ENCODE measurements around the gene CNOT6.
"Not testable (repeated sequence)": the region's sequence is repeated elsewhere in the genome, so short reads cannot be mapped to it uniquely, and the experiment has no call there.

CNOT6 gene

DNA sequence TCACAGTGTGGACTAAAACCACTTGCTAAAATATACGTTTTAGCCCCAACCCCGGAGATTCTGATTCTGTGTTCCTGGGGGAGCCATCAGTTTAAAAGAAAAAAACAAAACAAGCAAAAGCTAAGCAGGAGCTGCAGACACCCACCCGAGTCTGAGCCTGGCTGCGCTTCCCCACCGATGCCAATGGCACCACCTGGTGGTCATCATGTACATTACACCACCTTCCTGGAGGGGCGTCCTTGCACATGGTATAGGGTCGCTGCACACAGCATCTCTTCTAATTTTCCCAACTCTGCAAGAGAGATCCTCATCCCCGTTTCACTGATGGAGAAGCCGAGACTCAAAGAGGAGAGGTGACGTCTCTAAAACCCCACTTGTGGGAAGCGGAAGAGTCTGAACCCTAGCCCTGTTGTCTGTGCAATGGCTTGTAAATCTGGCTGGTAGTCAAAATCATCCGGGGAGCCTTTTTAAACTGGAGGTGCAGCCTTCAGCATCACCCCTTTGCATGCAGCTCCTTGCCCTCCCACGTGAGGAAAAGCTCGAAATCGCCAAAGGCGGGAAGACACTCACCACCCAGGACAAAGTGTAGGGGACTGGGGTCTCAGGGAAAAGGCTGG lies 23.1 kb upstream of the CNOT6 start:
- peak; percentile 80 for DNase-seq (ENCODE audit: low read depth, low spot score)

GRCh38 chr5:180471866-180472265 lies 22.3 kb upstream of the CNOT6 start:
- DNase-seq (ENCODE audit: low read depth, low spot score), result no peak

GRCh38 chr5:180472269-180472668 lies 21.9 kb upstream of the CNOT6 start:
- no peak for DNase-seq (ENCODE audit: low read depth, low spot score)

DNA sequence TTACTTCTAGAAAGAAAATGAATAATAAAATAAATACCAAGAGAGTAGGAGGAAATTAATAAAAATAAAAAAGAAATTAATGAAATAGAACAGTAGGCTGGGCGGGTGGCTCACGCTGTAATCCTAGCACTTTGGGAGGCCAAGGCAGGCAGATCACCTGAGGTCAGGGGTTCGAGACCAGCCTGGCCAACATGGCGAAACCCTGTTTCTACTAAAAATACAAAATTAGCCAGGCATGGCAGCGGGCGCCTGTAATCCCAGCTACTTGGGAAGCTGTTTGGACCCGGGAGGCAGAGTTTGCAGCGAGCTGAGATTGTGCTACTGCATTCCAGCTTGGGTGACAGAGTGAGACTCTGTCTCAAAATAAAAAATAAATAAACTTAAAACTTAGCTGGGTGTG lies 20.8 kb upstream of the CNOT6 start:
- not testable (repeated sequence) for DNase-seq (ENCODE audit: low read depth, low spot score)

- DNase-seq (ENCODE audit: low read depth, low spot score), result no peak
Observed at GRCh38 chr5:180474569-180474968, 19.6 kb upstream of the CNOT6 start.

DNA sequence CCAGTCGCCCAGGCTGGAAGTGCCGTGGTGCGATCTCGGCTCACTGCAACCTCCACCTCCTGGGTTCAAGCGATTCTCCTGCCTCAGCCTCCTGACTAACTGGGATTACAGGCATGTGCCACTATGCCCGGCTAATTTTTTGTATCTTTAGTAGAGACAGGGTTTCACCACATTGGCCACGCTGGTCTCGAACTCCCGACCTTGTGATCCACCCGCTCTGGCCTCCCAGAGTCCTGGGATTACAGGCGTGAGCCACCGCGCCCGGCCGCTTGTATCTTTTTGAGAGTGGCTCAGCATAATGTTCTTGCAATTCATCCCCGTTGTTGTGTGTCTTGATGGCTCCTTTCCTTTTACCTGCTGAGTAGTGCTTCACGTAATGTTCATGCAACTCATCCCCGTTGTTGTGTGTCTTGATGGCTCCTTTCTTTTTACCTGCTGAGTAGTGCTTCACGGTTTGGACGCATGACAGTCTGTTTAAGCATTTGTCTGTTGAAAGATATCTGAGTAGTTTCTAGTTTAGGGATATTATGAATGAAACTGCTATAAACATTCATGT lies 18.1 kb upstream of the CNOT6 start:
- DNase-seq (ENCODE audit: low read depth, low spot score), result not testable (repeated sequence)

DNA sequence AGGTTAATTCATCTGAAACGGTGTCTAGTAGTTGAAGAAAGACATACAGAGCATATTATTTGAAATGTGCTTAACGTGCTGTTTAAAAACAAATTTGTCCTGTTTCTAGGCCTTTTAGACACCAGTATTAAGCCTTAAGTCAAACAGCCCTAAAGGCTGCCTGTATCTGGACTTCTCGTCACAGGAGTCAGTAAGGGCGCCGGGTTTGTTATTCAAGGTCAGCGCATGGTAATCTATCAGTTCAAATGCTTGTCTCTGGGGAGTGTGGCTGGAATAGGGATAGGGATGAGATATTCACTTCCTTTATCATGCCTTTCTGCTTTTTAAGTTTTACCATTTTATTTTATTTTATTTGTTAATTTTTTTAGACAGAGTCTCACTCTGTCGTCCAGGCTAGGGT lies 9.4 kb upstream of the CNOT6 start:
- no peak for DNase-seq (ENCODE audit: low read depth, low spot score)

GRCh38 chr5:180486636-180487149 lies 7.5 kb upstream of the CNOT6 start:
- no peak for DNase-seq (ENCODE audit: low read depth, low spot score)

DNA sequence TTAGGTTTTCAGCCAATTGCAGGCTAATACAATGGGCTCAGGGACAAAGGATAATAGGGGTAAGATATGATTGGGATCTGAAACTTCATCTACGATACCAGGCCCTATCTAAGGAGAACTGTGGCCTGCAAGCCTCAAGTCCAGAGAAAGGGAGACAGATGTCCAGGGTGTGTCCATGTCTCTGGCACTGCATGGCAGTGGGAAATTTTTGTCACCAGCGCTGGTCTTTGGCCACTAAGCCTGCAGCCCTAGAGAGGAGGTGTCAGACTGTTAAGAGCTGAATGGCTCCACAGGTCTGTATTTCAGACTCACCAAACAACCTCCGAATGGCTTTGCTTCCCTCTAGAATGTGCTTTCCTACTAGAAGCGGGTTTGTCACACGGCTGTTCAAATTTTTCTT lies 6.6 kb upstream of the CNOT6 start:
- DNase-seq (ENCODE audit: low read depth, low spot score), result no peak

DNA sequence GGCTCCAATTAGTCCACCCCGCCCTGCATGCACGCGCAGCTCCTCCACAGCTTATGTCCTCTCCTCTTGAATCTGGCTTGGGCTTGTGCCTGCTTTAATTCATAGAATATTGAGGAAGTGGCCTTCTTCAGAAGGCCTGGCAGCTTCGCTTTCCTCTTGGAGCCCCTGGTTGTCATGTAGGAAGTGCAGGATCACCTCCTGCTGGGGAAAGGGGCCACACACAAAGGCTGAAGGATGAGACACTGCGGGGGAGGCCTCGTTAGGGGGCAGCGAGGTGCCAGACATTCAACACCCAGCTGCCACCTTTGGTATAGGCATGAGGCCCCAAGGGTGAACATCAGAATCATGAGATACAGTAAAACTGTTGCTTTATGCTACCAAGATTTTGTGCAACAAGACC lies 2.7 kb upstream of the CNOT6 start:
- no peak for DNase-seq (ENCODE audit: low read depth, low spot score)

GRCh38 chr5:180492226-180492903 lies 1.8 kb upstream of the CNOT6 start:
- DNase-seq (ENCODE audit: low read depth, low spot score), result no peak

DNA sequence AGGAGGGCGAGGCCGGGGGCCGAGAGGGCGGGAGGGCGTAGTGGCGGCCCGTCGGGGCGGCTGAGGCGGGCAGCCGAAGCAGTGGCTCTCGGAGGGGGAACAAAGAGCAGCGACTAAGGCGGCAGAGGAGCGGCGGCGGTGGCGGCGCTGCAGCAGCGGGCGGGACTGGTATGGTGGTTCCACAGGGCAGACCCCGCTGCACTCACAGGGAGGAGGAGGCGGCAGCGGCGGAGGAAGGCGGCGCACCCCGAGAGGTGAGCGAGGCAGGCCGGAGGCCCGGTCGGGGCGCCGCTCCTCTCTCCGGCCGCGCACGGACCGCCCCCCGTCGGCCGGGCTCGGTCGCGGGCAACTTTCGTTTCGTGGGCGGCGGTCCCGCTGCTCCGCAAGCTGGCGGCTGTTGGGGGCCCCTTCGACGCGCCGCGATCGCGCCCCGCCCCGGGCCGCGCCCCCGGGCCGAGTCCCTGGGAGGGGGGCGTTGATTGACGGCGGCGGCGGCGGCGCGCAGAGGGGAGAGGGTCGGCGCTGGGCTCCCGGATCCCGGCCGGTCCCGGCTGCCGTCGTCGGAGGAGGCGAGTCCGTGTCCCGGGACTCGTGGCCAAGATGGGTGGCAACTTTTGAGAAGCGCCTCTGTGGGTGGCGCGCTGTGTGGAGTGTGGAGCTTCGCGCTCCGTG lies 467 bp downstream of the CNOT6 start:
- peak; percentile 59 for DNase-seq (ENCODE audit: low read depth, low spot score)

GRCh38 chr5:180495292-180495691 lies 1.1 kb downstream of the CNOT6 start:
- DNase-seq (ENCODE audit: low read depth, low spot score), result no peak

- no peak for DNase-seq (ENCODE audit: low read depth, low spot score)
Observed at GRCh38 chr5:180495991-180496741, 2.0 kb downstream of the CNOT6 start.

DNA sequence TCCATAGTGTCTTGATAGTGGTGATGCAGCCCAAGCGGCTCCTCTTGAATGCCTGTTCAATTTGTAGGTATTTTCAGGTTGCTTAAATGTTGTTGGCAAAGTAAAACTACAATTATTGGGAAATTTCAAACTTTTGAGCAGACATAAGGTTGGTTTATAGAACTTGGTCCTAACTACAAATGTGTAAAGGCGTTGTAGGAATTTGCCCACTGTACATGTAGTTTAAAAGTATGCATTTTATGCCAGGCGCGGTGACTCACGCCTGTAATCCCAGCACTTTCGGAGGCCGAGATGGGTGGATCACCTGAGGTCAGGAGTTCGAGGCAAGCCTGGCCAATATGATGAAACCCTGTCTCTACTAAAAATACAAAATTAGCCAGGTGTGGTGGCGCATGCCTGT lies 2.6 kb downstream of the CNOT6 start:
- DNase-seq (ENCODE audit: low read depth, low spot score), result not testable (repeated sequence)

DNA sequence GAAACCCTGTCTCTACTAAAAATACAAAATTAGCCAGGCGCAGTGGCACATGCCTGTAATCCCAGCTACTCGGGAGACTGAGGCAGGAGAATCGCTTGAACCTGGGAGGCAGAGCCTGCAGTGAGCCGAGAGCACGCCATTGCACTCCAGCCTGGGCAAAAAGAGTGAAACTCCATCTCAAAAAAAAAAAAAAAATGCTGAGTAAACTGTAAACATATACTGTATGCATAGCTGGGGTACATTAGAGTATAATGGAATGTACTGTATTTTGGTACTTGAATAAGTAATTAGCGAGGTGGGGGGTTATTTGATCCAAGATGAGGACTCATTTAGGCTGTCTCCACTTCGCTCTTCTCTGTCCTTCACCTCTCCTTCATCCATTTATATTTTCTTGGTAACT lies 3.7 kb downstream of the CNOT6 start:
- DNase-seq (ENCODE audit: low read depth, low spot score), result not testable (repeated sequence)

- no peak for DNase-seq (ENCODE audit: low read depth, low spot score)
Observed at GRCh38 chr5:180498378-180498777, 4.2 kb downstream of the CNOT6 start.

GRCh38 chr5:180499684-180500083 lies 5.5 kb downstream of the CNOT6 start:
- DNase-seq (ENCODE audit: low read depth, low spot score), result no peak

DNA sequence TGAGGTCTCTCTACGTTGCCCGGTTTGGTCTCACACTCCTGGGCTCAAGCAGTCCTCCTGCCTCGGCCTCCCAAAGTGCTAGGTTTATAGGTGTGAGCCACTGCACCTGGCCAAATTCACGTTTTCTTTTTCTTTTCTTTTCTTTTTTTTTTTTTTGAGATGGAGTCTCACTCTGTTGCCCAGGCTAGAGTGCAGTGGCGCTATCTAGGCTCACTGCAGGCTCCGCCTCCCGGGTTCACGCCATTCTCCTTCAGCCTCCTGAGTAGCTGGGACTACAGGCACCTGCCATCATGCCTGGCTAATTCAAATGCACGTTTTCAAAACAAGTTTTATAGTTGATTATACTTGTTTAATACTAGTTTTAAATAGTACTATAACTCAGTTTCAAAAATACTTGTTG lies 6.1 kb downstream of the CNOT6 start:
- DNase-seq (ENCODE audit: low read depth, low spot score), result not testable (repeated sequence)

DNA sequence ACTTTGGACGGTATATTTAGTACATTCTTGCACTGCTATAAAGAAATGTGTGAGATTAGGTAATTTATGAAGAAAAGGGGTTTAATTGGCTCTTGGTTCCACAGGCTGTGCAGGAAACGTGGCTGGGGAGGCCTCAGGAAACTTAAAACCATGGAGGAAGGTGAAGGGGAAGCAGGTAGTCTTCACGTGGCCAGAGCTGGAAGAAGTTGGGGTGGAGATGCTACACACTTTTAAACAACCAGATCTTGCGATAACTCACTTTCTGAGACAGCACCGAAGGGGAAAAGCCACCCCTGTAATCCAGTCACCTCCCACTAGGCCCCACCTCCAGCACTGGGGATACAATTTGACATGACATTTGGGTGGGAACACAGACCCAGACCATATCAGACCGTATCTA lies 13.5 kb downstream of the CNOT6 start:
- no peak for DNase-seq (ENCODE audit: low read depth, low spot score)

- DNase-seq (ENCODE audit: low read depth, low spot score), result no peak
Observed at GRCh38 chr5:180515294-180515693, 21.1 kb downstream of the CNOT6 start.

DNA sequence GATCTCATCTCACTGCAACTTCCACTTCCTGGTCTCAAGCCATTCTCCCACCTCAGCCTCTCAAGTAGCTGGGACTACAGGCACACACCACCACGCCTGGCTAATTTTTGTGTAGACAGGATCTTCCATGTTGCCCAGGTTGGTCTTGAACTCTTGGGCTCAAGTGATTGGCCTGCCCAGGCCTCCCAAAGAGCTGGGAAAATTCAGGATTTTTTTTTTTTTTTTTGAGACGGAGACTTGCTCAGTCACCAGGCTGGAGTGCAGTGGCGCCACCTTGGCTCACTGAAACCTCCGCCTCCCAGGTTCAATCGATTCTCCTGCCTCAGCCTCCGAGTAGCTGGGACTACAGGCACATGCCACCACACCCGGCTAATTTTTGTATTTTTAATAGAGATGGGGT lies 21.8 kb downstream of the CNOT6 start:
- DNase-seq (ENCODE audit: low read depth, low spot score), result not testable (repeated sequence)
